RWPE1 (cell line): Measurements from ENCODE around the gene EFNB1.

ENCODE experiments used
- CTCF ChIA-PET: fragments of 350-600 bp; sonication (Branson Sonifier 250); formaldehyde crosslinking; extraction: SDS; loops from one replicate; lab custom pipeline; 2021; lab: Yijun Ruan, JAX
- POLR2A ChIA-PET: fragments of 400-600 bp; formaldehyde crosslinking; extraction: SDS; loops from one replicate; lab custom pipeline; 2020; ENCODE audit warnings: antibody characterized with exemption; ENCODE audit not compliant: low non-redundant PET; lab: Yijun Ruan, JAX
- DNase-seq: peaks from one replicate; pipeline ENCODE4 v3.0.0; 2012; ENCODE audit warnings: low spot score
- H3K27ac ChIP-seq: fragments of 450-650 bp; 2 replicates; pipeline ENCODE4 v1.5.1; 2017
- CTCF ChIP-seq: fragments of 450-650 bp; conservative IDR thresholded peaks from 2 replicates; pipeline ENCODE4 v1.5.1; 2017; ENCODE audit warnings: low read depth, mild to moderate bottlenecking

Gene EFNB1

GRCh38 chrX:68865300-68865699 lies 36.5 kb downstream of the EFNB1 start:
- CTCF ChIA-PET: no interaction called here
- DNase-seq: no peak
- POLR2A ChIA-PET: no interaction called here
- TF ChIP-seq CTCF: no peak
- no peak overlapping the region for H3K27ac ChIP-seq

GRCh38 chrX:68865926-68866325 lies 37.1 kb downstream of the EFNB1 start:
- DNase-seq: no peak
- no peak for TF ChIP-seq CTCF
- CTCF ChIA-PET: no interaction called here
- no peak overlapping the region for H3K27ac ChIP-seq
- POLR2A ChIA-PET: no interaction called here

- POLR2A ChIA-PET: no interaction called here
- no peak overlapping the region for H3K27ac ChIP-seq
- CTCF ChIA-PET: no interaction called here
- no peak for TF ChIP-seq CTCF
- no peak for DNase-seq
Observed at GRCh38 chrX:68867458-68868112, 38.8 kb downstream of the EFNB1 start.

- CTCF ChIA-PET: no interaction called here
- no peak for DNase-seq
- no peak overlapping the region for H3K27ac ChIP-seq
- POLR2A ChIA-PET: no interaction called here
- no peak for TF ChIP-seq CTCF
Observed at GRCh38 chrX:68868316-68868715, 39.5 kb downstream of the EFNB1 start.

- TF ChIP-seq CTCF: no peak
- H3K27ac ChIP-seq: no peak overlapping the region
- CTCF ChIA-PET: interaction anchor here (0.6 kb wide), 1 partner anchor 1534 kb away, joined by 3 read pairs; no protein-coding TSS in a partner anchor
- POLR2A ChIA-PET: interaction anchor here (0.6 kb wide), 1 partner anchor 22 kb away, joined by 3 read pairs; no protein-coding TSS in a partner anchor
- no peak for DNase-seq
Observed at GRCh38 chrX:68868902-68869800, 40.3 kb downstream of the EFNB1 start.

- CTCF ChIA-PET: no interaction called here
- POLR2A ChIA-PET: no interaction called here
- DNase-seq: no peak
Observed at GRCh38 chrX:68870357-68870756, 41.5 kb downstream of the EFNB1 start.

More at GRCh38 chrX:68870357-68870756, 41.5 kb downstream of the EFNB1 start:
- TF ChIP-seq CTCF: no peak
- H3K27ac ChIP-seq: no peak overlapping the region
